Left colon (tissue), 2 donors: ENCODE data around the gene STAT4. TPM values are rescaled to one million over a fixed set of nuclear protein-coding genes. Genes with fewer than 3 reads are reported as not detected.

Experiments used
- ATAC-seq: fragments of 200-7000 bp; cut with Tn5 transposase; one replicate; pipeline ENCODE4 v1.9.1; 2020; ENCODE audit warnings: mild to moderate bottlenecking, moderate library complexity
- DNase-seq, 2 donors: peaks; one replicate each; pipeline ENCODE4 v3.0.0-alpha.2; 2020
- intact Hi-C, 2 donors: fragments of 100-400 bp; cut with DNase I in 1 of 2; cut with micrococcal nuclease in 1 of 2; formaldehyde crosslinking; loops; one replicate each; pipeline versions ENCODE4 v1.11.2 to v1.14.0; 2022; cut with DNase I, micrococcal nuclease
- total RNA-seq, 2 donors: library from RNA; stranded (reverse); fragmentation: NEBNext Ultra II Directional; extraction: Animal tissue kit (Norgen Biotek cat#: 25700); gene quantifications; one replicate each; pipeline ENCODE4 v1.2.1, GENCODE V29; 2021
- donor health status: DM: no; HTN: no; CAD: no.
- donor health status: DM: yes; HTN: yes; CAD: no.

Gene STAT4
- total RNA-seq, 2 donors from 2014 or later, result 1.7 to 2.3 TPM

- intact Hi-C loops, result no loop called here
- ATAC-seq (no peak), DNase-seq (no peak)
Measured at GRCh38 chr2:191061381-191061980, 89.3 kb downstream of the STAT4 start.

DNA sequence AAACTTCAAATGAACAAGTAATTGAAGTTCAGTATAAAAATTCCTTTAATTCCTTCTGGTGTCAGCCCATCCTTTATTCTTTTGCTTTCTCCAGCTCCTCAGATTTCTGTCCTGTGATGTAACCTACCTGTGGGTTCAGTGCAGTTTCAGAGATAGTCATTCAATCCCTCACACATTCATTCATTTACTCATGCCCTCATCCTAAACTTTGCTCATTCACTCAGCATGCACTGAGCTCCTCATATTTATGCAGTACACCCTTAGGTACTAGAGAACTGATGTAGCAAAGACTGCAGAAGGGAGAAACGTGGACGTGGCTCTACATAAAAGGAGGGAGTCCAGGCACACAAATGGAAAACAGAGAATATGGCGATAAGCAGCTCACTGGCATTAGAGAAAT, 91.5 kb downstream of the STAT4 start:
- intact Hi-C loops, result no loop called here
- DNase-seq (no peak), ATAC-seq (no peak)

GRCh38 chr2:191056228-191056627, 94.6 kb downstream of the STAT4 start:
- intact Hi-C loops, result no loop called here
- no peak for ATAC-seq
- DNase-seq, result no peak

DNA sequence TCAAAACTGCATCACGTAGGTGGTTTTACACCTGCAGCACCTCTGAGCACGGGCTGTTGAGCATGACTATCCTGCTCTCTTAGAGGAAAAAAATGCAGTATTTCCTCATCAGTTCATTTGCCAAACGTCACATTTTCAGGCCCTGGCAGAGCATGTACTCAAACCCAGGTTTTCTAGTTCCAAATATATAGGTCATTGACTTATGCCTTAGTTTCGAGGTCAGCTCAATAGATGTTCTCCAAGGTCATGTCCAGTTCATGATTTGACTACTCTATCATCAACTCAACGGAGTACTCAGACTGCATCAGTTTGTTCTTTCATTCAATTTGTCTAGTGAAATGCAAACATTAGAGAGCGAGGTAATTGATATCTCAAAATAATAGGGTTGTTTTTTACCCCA, 97.5 kb downstream of the STAT4 start:
- ATAC-seq, result no peak
- no peak for DNase-seq
- intact Hi-C loops, result no loop called here

GRCh38 chr2:191051825-191052778, 98.7 kb downstream of the STAT4 start:
- DNase-seq, result no peak
- intact Hi-C loops, result no loop called here
- peak; percentile 46 for ATAC-seq

DNA sequence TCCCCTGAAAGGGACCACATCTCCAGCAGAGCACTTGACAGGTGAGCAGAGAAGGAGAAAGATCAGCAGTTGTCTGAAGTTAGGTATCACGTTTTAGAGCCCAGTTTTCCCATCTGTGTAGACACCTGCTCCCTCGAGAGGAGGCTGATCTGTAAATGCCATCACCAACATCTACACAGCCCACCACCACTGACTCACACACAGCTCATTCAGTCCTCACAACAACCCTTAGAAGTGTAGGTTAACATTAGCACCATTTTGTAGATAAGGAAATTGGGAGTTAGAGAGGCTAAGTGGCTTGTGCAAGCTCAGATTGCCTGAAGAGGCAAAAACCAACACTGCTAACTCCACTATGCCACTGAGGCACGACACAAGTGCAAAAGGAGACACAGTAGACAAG, 99.6 kb downstream of the STAT4 start:
- DNase-seq, result no peak
- intact Hi-C loops, result no loop called here
- ATAC-seq, result no peak

GRCh38 chr2:191050640-191050987, 100.2 kb downstream of the STAT4 start:
- ATAC-seq (no peak), DNase-seq (no peak)
- intact Hi-C loops, result no loop called here

DNA sequence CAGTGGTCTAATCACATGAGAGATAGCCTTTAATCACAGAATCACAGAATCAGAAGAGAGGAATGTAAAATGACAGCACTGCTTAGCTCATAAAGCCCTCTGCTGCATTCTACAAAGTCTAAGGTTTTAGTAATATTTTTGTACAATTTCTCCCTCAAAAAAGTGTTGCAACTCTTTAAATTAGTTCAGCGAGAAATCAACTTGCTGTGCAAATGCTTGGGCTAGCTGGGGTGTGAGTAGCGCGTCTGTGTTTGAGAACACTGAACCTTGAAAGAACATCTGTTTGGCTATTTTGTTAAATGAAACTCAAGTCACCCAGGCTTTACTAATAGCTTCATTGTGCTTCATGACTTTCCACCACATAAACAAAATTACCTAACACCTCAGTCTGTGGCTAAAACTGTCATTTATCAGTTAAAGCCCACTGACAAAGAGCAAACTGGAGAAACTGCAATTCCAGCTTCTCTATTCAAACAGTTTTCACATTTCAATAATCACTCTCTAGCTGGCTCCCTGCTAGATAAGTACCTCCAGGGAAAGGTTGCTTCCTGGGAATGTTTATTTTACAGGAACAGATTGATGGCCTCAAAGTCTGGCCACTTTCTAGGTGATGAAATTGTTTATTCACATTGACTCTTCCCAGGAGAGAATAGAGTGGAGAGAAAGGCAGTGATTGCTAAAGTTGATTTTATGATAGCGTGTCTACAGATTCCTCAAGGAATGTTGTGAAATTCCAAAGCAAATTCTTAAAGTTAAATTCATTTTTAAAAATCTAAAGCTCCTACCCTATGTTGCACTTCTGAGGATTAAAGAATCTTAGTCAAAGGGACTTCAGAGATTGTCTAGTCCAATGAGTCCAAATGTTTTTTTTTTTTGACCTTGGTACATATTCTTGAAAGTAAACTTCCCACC, 100.8 kb downstream of the STAT4 start:
- DNase-seq (no peak), ATAC-seq (no peak)
- intact Hi-C loops, result no loop called here

DNA sequence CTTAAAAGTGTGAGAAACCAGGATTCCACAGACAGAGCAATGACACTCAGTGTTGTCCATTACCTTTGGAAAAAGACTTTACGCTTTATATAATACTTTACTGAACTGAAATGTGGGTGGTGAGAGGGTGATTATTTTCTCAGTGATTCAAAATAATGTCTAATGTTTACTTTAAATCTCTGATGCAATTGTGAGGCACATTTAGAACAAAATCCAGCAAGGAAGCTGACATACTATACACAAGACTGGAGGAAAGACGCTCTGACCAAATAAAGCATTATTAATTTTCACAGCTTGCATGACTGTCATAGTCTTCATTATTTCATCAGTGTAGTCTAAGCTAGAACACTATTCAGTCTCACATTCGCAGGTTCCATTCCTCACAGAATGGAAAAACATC, 102.7 kb downstream of the STAT4 start:
- ATAC-seq (no peak), DNase-seq (no peak)
- intact Hi-C loops, result no loop called here

- ATAC-seq (no peak), DNase-seq (no peak)
- intact Hi-C loops, result no loop called here
Measured at GRCh38 chr2:191045141-191045540, 105.7 kb downstream of the STAT4 start.

GRCh38 chr2:191043438-191043837, 107.4 kb downstream of the STAT4 start:
- intact Hi-C loops, result no loop called here
- no peak for ATAC-seq

GRCh38 chr2:191041418-191042161, 109.2 kb downstream of the STAT4 start:
- DNase-seq, result peak in 1 of 2 donors; percentile 38
- intact Hi-C loops, result no loop called here
- peak; percentile 99 for ATAC-seq

More at GRCh38 chr2:191043438-191043837, 107.4 kb downstream of the STAT4 start:
- DNase-seq, result no peak

DNA sequence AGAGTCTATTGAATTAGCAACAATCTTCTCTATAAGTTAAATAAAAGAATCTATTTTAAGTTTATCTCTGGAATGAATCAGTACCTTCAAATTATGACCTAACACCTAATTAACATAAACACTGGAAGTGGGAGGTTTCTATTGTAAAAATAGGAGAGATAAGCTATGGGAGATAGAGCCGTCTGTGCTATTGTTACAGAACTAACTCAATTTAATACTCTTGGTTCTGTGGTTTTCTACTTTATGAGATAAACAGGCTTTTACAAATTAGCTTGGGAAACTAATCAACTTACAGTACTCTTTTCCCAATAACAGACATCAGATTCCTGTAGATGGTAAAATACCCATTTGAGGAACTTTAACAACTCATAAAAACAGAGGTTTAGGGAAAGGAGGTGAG, 111.2 kb downstream of the STAT4 start:
- intact Hi-C loops, result no loop called here
- ATAC-seq (no peak), DNase-seq (no peak)

DNA sequence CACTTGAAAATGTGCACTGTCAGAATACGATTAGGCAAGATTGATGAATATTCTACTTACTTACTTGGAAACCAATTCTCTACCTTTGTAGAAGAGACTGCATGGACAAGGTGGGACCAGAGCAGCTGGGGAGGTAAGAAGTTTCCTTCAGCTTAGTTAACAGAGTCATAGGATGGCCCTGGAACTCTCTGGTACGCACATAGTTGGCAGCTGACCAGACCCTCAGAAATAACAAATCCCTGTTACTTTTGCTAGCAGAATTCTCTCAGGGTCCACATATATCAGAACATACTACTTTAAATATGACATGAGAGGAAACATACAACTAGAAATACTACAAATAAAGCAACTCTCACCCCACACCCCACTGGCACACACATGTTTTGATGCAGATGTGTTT, 112.1 kb downstream of the STAT4 start:
- no peak for DNase-seq
- ATAC-seq, result no peak
- intact Hi-C loops, result no loop called here

GRCh38 chr2:191038241-191038725, 112.5 kb downstream of the STAT4 start:
- DNase-seq (no peak), ATAC-seq (no peak)
- intact Hi-C loops, result no loop called here

DNA sequence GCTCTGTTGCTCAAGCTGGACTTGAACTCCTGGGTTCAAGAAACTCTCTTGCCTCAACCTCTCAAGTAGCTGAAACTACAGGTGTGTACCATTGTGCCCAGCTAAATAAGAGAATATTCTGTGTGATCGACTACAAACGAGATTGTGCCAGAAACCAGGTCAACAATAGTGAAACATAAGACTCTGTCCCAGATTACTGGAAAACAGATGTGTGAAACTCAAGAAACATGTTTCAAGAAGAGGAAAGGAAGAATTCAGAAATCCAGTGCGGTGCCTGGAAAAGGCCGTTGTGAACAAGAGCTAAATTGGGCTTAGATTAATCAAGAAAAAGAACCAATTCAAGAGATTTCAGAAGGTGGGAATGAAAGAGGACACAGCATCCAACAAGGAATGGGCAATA, 113.4 kb downstream of the STAT4 start:
- DNase-seq (no peak), ATAC-seq (no peak)
- intact Hi-C loops, result no loop called here

DNA sequence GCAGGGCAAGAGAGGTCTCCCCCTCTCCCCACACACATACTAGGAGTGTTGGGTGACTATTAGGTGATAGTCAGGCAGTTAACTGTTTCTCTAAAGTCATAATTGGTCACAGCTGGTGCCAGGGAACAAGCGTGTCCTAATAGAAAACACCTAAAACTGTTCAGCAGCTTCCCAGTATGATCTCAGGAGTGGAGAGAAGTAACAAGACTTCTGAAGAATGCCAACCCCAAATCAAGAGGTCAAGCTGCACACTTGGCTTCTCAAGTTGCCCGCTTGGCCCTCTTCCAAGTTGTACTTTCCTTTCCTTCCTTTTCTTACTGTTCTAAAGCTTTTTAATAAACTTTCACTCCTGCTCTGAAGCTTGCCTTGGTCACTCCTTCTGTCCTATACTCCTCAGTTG, 114.4 kb downstream of the STAT4 start:
- intact Hi-C loops, result no loop called here
- ATAC-seq (no peak), DNase-seq (no peak)

GRCh38 chr2:191032588-191033429, 118.0 kb downstream of the STAT4 start:
- intact Hi-C loops, result loop anchor here in 1 of 2 donors (5.0 kb wide), 1 partner anchor 251 kb away; no protein-coding TSS in a partner anchor
- no peak for ATAC-seq
- no peak for DNase-seq
